ENCODE results near the gene KDELR1. TPM values are rescaled to one million over a fixed set of nuclear protein-coding genes. Genes with fewer than 3 reads are reported as not detected.
A peak's percentile ranks its signal among the peaks of the same experiment; 100 is the strongest.

KDELR1 gene
- total and polyA plus RNA-seq, 9 of the 15 experiments (the other 6 are each of a cell fraction or from before 2014, with no cell fraction given) = 6.1 to 165 (median 58.5) TPM

DNA sequence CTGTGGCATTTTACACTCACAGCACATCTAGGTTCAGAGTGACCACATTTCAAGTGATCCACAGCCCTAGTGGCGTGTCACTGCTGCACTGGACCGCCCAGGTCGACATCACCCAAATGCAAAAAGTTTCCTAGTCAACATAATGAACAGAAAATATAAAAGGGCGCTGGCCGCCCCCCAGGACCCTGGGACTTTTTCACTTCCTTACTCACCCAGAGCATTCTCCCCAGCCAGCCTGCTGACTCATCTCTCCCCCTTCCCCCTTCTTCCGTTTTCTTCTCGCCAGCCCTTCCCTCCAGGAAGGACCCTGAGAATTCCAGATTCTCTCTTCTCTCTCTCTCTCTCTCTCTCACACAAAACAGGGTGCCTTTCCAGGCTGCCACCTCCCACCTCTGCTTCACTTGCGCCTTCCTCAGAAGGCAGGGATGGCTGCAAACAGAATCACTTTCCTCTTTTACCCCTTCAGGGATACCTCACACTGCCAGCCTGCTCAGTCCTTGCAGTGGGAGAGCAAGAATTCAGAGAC, 33.4 kb upstream of the KDELR1 start (continued):
- TF ChIP-seq NUFIP1 (IDR thresholded peaks at IDR 0.05; ENCODE audit: partially characterized antibody) (no peak), ZHX1 (conservative IDR thresholded peaks at IDR 0.05; ENCODE audit: low read length) (no peak), NFATC3 (IDR thresholded peaks at IDR 0.05) (no peak), PYGO2 (tag; IDR thresholded peaks at IDR 0.05) (no peak), HDAC3 (IDR thresholded peaks at IDR 0.05; ENCODE audit: borderline replicate concordance, partially characterized antibody) (no peak), MXI1 (IDR thresholded peaks at IDR 0.05; ENCODE audit: low read depth, low read length) (no peak), BMI1 (IDR thresholded peaks at IDR 0.05; ENCODE audit: low read length) (no peak), KAT8 (IDR thresholded peaks at IDR 0.05; ENCODE audit: low read depth) (no peak), ARID1B (IDR thresholded peaks at IDR 0.05) (peak; percentile 82), PHB2 (IDR thresholded peaks at IDR 0.05; ENCODE audit: low read depth) (no peak), TEAD4 (IDR thresholded peaks at IDR 0.05; ENCODE audit: low read length) (0 out of 2 replicates have a peak, but pooled peaks have one; percentile 22), TEAD4 (CRISPR knock-in tag; IDR thresholded peaks at IDR 0.05; ENCODE audit: borderline replicate concordance) (no peak), NR4A1 (CRISPR knock-in tag; IDR thresholded peaks at IDR 0.05) (no peak), NR4A1 (tag; IDR thresholded peaks at IDR 0.05) (no peak), HDAC1 (IDR thresholded peaks at IDR 0.05) (peak in 1 of 2 experiments; percentile 54; a peak in 1 of 4 replicates), ATF1 (CRISPR knock-in tag; IDR thresholded peaks at IDR 0.05) (no peak), ATF1 (tag; IDR thresholded peaks at IDR 0.05) (peak; percentile 14; the same call in 1 of the 2 replicates), MTF1 (CRISPR knock-in tag; IDR thresholded peaks at IDR 0.05; ENCODE audit: borderline replicate concordance) (no peak), CTCFL (IDR thresholded peaks at IDR 0.05; ENCODE audit: borderline replicate concordance, insufficient read depth, low read depth, low read length, poor library complexity, severe bottlenecking) (no peak), HMG20B (CRISPR knock-in tag; IDR thresholded peaks at IDR 0.05) (no peak), PHF20 (IDR thresholded peaks at IDR 0.05; ENCODE audit: partially characterized antibody) (peak; percentile 51), SPI1 (IDR thresholded peaks at IDR 0.05; ENCODE audit: borderline replicate concordance, low read depth, low read length) (peak; percentile 82), ZNF24 (IDR thresholded peaks at IDR 0.05) (no peak), HDAC2 (IDR thresholded peaks at IDR 0.05) (peak; percentile 46; the same call in 1 of the 2 replicates)
- TF ChIP-seq, protein P1, sequence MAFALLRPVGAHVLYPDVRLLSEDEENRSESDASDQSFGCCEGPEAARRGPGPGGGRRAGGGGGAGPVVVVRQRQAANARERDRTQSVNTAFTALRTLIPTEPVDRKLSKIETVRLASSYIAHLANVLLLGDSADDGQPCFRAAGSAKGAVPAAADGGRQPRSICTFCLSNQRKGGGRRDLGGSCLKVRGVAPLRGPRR (CRISPR knock-in tag; IDR thresholded peaks at IDR 0.05) = no peak
- TF ChIP-seq, protein P2, sequence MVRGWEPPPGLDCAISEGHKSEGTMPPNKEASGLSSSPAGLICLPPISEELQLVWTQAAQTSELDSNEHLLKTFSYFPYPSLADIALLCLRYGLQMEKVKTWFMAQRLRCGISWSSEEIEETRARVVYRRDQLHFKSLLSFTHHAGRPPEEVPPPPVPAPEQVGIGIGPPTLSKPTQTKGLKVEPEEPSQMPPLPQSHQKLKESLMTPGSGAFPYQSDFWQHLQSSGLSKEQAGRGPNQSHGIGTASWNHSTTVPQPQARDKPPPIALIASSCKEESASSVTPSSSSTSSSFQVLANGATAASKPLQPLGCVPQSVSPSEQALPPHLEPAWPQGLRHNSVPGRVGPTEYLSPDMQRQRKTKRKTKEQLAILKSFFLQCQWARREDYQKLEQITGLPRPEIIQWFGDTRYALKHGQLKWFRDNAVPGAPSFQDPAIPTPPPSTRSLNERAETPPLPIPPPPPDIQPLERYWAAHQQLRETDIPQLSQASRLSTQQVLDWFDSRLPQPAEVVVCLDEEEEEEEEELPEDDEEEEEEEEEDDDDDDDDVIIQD (CRISPR knock-in tag; IDR thresholded peaks at IDR 0.05) = no peak

All from K562 (cell line).